GM12878 (cell line): ENCODE results near the gene MED1.

ENCODE experiments used
- BRCA1 ChIP-seq: IDR thresholded peaks from 2 replicates; pipeline ENCODE4 v1.6.1; 2011; ENCODE audit warnings: low read depth, low read length, improper control_type of control experiment
- EP300 ChIP-seq, 2 experiments: fragments of 150-350 bp in 1 of 2; IDR thresholded peaks; 2 replicates each; pipeline ENCODE4 v1.6.1; 2011 to 2012; ENCODE audit warnings: low read depth in 2 of 2, low read length in 2 of 2, borderline replicate concordance in 1 of 2, improper control_type of control experiment in 1 of 2, inconsistent platforms in 1 of 2; ENCODE audit not compliant: control insufficient read depth in 1 of 2
- JUND ChIP-seq: IDR thresholded peaks from 2 replicates; pipeline ENCODE4 v1.6.1; 2012; ENCODE audit warnings: low read depth, mild to moderate bottlenecking, low read length, improper control_type of control experiment, moderate library complexity
- KDM1A ChIP-seq: fragments of 200-600 bp; sonication (generic); IDR thresholded peaks from 2 replicates; pipeline ENCODE4 v1.6.1; 2016; ENCODE audit warnings: borderline replicate concordance
- MYB ChIP-seq: fragments of 150-350 bp; IDR thresholded peaks from 2 replicates; pipeline ENCODE4 v1.6.1; 2014; ENCODE audit warnings: mild to moderate bottlenecking, low read depth, low read length, borderline replicate concordance
- NFYB ChIP-seq: IDR thresholded peaks from 2 replicates; pipeline ENCODE4 v1.6.1; 2011; ENCODE audit warnings: low read depth, mild to moderate bottlenecking, low read length, improper control_type of control experiment, moderate library complexity; ENCODE audit not compliant: insufficient read depth
- POLR2A ChIP-seq: IDR thresholded peaks from 2 replicates; pipeline ENCODE4 v1.6.1; 2011; ENCODE audit warnings: low read depth, mild to moderate bottlenecking, low read length
- RAD21 ChIP-seq: IDR thresholded peaks from 2 replicates; pipeline ENCODE4 v1.6.1; 2011; ENCODE audit warnings: mild to moderate bottlenecking, low read depth, low read length, moderate library complexity; ENCODE audit not compliant: insufficient read depth
- SP1 ChIP-seq: IDR thresholded peaks from one replicate; pipeline ENCODE4 v1.6.1; 2011; ENCODE audit warnings: low read depth, low read length
- TCF12 ChIP-seq: IDR thresholded peaks from 2 replicates; pipeline ENCODE4 v1.6.1; 2011; ENCODE audit warnings: low read depth, mild to moderate bottlenecking, low read length
- TF ChIP-seq, protein P1 (sequence below), 3 experiments: IDR thresholded peaks in 2 of 3; conservative IDR thresholded peaks in 1 of 3; 2 replicates each; pipeline ENCODE4 v1.5.1; 2011; ENCODE audit warnings: low read depth in 3 of 3, low read length in 3 of 3, mild to moderate bottlenecking in 3 of 3, control low read depth in 2 of 3, moderate library complexity in 2 of 3, inconsistent platforms in 1 of 3, mixed read lengths in 1 of 3; ENCODE audit not compliant: control insufficient read depth in 2 of 3, insufficient read depth in 1 of 3; ENCODE audit errors: extremely low read depth in 1 of 3

- TF ChIP-seq SP1 (no peak), EP300 (IDR thresholded peaks at IDR 0.05; ENCODE audit: borderline replicate concordance in 1 of 2, control insufficient read depth in 1 of 2, low read depth in 2 of 2, low read length in 2 of 2) (no peak), BRCA1 (no peak), RAD21 (no peak), POLR2A (no peak), MYB (no peak), KDM1A (no peak), JUND (no peak), NFYB (no peak), TCF12 (no peak)
- TF ChIP-seq, protein P1, sequence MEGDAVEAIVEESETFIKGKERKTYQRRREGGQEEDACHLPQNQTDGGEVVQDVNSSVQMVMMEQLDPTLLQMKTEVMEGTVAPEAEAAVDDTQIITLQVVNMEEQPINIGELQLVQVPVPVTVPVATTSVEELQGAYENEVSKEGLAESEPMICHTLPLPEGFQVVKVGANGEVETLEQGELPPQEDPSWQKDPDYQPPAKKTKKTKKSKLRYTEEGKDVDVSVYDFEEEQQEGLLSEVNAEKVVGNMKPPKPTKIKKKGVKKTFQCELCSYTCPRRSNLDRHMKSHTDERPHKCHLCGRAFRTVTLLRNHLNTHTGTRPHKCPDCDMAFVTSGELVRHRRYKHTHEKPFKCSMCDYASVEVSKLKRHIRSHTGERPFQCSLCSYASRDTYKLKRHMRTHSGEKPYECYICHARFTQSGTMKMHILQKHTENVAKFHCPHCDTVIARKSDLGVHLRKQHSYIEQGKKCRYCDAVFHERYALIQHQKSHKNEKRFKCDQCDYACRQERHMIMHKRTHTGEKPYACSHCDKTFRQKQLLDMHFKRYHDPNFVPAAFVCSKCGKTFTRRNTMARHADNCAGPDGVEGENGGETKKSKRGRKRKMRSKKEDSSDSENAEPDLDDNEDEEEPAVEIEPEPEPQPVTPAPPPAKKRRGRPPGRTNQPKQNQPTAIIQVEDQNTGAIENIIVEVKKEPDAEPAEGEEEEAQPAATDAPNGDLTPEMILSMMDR (IDR thresholded peaks at IDR 0.05 in 2 of 3, conservative IDR thresholded peaks at IDR 0.05 in 1 of 3; ENCODE audit: control insufficient read depth in 2 of 3, extremely low read depth in 1 of 3, insufficient read depth in 1 of 3, low read depth in 3 of 3, low read length in 3 of 3): no peak
These were observed 70.9 kb downstream of the MED1 start for GRCh38 chr17:39380144-39380543.
